HG03135 (cell line): ENCODE data around the gene FLNB.

Source experiments
- ATAC-seq: cut with Tn5 transposase; IDR thresholded peaks from one replicate; pipeline ENCODE4 v1.9.1; 2021; ENCODE audit warnings: mild to moderate bottlenecking, moderate library complexity; ENCODE audit not compliant: unreplicated experiment

Gene FLNB

DNA sequence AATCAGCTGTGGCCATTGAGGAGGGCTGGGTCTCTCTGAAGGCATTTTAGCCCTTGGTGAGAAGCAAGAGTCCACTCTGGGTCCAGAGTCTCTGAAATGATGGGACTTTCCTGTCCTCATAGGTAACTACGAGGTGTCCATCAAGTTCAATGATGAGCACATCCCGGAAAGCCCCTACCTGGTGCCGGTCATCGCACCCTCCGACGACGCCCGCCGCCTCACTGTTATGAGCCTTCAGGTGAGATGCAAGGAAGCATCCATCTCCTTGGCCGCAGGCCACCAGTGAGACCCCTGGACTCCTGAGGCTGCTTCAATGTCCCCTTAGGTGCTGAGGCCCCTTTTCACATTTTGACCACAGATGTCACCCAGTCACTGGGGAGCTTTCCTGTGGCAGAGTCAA lies 147.6 kb downstream of the FLNB start:
- ATAC-seq, result no peak

DNA sequence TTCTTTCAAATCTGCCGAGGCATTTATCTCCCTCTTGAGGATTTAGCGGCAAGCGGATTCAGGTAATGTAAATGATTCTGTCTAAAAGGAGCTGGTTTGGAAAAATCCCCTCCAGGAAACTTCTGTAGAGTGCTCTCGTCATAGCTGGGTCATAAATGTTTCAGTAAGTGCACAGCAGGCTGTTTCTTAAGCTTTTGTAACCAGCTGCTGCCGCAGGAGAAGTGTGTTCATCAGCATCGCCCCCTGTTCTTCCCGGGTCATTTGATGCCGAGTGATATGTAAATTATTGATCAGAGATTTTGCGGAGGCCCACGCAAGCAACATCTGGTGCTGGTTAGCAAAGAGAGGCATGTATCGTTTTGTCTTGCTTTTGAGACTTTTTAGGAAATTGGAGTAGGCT lies 149.5 kb downstream of the FLNB start:
- ATAC-seq, result no peak

DNA sequence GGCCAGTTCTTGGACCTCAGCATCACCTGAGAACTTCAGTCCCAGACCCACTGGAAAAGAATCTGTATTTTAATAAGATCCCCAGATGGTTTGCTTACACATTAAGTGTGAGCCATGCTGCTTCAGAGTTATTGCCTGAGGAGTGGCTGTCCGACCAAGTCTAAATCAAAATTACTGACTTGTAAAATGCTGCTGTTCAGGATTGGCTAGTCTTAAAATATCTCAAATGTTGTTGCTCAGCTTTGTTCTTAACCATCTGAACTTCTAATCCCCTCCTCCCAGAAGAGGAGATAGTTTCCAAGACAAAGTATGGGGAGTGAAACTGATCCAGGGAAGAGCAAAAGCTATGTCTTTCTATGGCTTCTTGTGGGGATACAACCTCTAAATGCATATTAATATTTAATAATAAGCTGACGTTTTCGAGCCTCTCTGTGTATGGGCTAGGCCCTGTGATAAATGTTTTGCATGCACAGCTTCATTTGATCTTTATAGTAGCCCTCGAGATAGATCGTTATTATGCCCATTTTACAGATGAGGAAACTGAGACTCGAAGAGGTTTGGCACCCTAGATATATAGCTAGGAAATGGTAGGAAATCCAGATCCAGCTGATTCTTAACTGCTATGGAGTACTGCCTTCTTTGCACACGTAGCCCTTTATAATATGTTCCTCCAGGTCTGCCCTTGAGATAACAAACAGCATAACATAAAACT lies 150.4 kb downstream of the FLNB start:
- no peak for ATAC-seq

DNA sequence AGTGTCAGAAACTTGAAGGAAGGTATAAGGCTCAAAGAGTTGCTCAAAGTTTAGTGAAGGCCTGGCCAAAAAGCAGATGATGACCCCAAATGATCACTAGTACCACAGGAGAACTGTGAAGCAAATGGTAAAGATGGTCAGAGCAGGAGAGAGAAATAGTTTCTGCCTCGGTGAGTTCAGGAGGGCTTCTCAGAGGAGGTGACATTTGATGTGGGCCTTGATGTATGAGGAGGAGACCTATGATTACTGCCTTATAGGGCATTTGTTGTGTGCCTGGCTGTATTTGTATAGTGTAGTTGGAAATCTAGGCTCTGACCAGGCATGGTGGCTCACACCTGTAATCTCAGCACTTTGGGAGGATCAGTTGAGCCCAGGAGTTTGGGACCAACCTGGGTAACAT lies 152.2 kb downstream of the FLNB start:
- no peak for ATAC-seq

DNA sequence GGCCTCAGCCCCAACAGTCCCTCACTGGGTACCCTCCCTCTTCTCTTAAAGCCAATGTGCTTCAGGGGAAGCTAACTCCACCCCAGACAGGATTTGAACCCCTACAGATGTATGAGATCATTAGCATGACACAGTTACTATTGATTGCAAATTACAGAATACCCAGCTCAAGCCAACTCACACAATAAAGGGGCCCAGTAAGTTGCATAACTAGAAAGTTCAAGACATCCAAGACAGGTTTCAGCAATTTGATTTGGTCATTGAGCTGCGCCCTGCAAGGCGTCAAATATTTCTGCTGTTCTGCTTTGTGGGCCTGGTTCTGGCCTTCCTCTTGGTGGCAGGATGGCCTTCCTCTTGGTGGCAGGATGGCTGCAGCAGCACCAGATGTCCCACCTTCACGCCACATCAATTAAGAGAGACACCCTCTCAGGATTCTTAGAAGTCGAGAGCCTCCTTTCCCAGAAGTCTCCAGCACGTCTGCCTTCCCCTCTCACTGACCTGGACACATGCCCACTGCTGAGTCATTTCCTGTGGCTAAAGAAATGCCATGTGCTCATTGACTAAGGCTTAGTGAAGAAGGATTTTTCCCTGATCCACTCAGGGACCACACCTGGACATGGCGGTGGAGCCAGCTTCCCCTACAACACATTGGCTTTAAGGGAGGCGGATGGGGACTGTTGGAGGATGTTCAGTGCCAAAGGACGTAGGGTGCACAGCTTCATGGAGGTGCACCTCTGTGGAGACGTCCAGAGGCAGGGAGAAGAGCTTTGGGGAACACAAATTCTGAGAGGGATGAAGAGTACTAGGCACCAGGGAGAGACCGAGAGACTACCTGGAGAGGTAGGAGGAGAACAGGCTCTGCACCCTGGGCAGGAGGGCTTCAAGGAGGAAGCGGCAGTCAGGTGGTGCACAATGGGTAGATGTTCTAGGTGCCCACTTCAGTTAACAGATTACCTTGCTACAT lies 153.5 kb downstream of the FLNB start:
- ATAC-seq, result no peak

DNA sequence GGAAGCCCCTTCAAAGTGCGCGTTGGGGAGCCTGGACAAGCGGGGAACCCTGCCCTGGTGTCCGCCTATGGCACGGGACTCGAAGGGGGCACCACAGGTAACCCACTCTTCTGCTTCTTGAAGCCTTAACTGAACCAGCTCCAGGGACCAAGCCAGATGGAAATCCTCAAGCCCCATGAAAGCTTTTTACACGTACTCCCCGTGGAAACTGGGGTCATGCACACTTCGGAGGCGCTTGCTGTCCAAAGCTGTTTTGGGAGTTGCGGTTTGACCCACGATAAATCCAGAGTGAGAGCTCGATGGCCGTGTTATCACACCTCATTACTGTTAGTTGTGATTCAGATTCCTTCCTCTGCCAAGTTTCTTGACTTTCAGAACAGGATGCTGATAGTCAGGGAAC lies 155.0 kb downstream of the FLNB start:
- ATAC-seq, result no peak

DNA sequence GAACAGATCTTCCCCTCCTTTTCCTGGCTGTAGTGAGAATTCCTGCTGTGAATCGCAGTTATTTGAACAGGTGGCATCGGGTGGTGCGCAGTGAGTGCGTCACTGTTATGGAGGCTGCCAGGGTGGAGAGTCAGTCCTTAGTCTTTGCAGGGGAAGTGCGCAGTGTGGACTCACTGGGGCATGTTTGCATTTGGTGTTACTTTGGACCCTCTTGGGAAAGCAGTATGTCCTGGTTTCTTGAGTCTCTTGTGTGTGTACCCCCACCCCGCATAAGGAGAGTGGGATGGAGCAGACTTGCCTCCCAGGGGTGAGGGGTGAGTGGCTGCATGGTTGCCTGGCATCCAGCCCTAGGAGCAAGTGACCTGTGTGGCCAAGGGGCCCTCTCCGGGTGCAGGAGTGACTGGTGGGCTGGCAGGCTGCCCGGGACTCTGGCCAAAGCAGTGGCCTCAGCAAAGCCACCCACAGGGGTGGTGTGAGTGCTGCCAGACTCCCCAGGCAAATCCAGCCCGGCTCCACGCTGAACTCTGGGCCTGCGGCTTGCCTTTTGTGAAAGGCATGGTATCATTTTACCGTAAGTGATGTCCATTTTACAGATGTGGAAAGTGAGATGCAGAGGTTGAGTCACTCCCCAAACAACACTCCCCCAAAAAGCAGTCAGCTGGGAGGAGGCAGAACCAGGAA lies 156.1 kb downstream of the FLNB start:
- no peak for ATAC-seq

DNA sequence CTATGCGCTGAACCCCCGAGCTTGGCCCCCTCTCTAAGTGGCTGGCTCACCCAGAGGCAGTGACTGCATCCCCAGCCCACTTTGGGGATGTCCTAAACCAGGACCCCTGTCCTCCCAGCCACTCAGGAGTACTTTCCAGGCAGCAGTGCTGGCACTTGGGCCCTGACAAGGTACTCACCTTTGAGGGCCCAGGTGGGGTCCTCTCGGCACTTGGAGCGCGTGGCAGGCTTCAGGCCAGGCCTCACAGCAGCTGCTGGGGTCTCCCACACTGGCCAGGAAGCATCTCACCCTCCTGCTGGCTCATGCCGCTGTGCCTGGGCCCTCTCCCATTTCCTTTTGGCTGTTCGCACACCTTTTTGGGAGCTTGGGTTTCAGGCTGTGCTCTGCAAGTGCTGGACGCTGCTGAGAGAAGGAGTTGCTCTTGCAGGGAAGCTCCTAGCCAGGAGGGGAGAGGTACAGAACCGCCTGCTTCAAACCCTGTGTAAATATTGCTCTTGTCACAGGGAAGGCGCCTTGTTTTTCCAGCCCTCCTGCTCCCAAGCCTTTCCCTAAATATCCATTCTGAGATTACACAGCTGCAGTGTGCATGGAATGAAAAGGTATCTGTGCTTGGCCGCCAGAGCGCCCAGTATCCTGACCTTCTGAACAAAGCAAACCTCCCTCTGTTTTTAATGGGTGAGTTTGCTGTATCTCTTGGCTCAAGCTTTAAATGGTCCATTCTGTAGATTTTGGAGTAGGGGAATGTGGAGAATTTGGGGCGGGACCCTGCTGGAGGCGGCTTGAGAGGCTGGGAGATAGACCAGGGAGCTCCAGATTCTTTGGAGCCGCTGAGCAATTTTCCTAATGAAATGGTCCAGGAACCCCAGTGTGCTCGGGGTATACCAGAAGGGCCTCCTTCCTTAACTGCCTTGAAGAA lies 156.9 kb downstream of the FLNB start:
- ATAC-seq, result no peak

DNA sequence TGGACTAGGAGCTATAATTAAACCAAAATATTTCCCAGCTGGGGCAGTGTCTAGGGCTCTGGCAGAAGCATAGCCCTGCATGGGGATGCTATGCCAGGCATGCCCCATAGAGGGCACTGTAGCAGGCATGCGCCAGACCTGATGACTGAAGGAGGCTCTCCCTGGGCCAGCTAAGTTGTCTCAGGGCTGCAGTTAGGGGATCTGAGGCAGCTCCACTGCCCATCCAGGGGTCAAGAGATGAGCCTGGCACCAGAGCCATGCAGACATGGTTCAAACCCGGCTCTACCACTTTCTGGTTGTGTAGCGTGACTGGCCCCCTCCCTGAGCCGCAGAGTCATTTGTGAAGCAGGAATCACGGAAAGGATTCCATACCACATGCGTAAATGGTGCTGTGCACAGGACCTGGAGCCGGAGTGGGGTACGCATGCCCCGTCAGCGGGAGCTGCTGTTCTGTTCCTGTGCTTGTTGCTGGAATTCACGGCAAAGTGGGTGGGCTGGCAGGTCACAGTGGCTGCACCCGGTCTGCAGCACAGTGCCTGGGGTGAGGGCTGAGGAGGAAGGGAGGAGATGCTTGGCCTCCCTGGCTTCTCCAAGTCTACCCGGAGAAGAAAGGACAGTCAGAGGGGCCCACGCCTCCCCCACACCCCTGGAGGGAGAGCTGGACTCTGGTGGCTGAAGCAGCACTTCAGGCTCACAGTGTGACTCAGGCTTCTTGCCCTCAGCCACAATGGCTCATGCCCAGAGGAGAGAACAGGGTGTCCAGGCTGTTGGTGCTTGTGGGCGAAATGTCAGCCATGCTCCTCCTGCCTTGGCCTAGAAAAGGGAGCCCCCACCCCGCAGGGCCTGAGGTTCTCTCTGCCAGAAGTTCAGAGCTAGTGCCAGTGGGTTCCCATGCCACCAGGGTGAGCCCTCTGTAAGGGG lies 159.5 kb downstream of the FLNB start:
- ATAC-seq, result no peak

DNA sequence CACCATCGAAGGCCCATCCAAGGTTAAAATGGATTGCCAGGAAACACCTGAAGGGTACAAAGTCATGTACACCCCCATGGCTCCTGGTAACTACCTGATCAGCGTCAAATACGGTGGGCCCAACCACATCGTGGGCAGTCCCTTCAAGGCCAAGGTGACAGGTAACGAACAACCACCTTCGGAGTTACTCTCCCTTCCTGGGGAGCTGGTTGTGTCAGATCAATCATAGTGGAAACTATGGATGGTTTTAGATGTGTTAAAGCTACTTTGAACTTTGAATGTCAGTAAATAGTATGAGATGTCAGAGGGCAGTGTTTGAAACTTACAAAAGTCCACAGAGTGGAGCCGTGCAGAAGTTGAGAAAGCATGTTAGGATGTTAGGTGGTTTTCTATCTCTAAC lies 160.3 kb downstream of the FLNB start:
- ATAC-seq, result no peak

DNA sequence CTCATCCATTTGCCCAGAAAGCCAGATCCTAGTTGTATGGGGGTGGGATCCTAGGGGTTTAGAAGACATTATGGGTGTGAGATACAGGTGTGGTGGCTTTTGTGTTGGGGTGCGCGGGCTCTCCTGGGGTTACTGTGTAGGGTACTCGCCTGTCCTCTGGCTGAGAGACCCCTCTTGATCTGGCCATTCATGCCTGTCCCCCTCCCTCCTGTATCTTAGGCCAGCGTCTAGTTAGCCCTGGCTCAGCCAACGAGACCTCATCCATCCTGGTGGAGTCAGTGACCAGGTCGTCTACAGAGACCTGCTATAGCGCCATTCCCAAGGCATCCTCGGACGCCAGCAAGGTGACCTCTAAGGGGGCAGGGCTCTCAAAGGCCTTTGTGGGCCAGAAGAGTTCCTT lies 161.1 kb downstream of the FLNB start:
- no peak for ATAC-seq

DNA sequence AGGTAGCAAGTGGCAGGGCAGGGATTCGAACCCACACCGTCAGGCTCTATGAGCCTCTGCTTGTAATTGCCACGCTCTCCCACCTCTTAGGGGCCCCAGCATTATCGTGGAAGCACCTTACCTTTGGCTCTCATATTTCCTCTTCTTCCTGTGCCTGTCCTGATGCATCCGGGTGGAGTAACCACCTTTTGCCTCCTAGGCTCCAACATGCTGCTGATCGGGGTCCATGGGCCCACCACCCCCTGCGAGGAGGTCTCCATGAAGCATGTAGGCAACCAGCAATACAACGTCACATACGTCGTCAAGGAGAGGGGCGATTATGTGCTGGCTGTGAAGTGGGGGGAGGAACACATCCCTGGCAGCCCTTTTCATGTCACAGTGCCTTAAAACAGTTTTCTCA lies 162.2 kb downstream of the FLNB start:
- ATAC-seq, result no peak

DNA sequence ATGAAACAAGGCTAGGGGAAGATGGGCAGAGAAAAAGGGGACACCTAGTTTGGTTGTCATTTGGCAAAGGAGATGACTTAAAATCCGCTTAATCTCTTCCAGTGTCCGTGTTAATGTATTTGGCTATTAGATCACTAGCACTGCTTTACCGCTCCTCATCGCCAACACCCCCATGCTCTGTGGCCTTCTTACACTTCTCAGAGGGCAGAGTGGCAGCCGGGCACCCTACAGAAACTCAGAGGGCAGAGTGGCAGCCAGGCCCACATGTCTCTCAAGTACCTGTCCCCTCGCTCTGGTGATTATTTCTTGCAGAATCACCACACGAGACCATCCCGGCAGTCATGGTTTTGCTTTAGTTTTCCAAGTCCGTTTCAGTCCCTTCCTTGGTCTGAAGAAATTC lies 162.9 kb downstream of the FLNB start:
- ATAC-seq, result no peak

DNA sequence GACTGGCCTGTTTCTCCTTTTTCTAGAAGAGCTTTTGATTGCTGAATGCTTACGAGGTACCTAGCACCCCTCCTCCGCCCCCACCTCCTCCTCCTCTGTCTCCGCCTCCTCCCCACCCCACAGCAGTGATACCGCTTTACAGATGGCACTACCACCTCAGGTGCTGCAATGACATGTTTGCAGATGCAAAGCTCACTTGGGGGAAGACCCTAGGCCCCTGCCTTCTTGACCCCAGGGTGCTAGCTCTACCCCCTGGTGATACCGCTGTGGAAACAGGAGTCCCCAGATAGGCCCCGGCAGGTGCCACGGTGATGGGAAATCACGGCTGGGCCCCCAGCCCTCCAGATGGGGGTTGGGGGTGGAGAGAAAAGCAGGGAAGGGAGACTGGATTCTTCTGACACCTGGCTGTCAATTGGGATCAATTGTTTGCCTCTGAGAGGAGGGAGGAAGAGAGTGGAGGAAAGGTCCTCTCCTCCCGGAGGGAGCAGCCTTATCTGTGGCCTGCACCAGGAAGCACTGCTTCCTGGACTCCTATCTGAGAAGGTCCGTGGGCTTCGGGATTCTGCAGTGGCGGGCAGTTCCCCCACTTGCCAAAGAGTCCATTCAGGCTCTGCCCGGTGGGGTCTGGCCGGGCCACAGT lies 164.9 kb downstream of the FLNB start:
- no peak for ATAC-seq

DNA sequence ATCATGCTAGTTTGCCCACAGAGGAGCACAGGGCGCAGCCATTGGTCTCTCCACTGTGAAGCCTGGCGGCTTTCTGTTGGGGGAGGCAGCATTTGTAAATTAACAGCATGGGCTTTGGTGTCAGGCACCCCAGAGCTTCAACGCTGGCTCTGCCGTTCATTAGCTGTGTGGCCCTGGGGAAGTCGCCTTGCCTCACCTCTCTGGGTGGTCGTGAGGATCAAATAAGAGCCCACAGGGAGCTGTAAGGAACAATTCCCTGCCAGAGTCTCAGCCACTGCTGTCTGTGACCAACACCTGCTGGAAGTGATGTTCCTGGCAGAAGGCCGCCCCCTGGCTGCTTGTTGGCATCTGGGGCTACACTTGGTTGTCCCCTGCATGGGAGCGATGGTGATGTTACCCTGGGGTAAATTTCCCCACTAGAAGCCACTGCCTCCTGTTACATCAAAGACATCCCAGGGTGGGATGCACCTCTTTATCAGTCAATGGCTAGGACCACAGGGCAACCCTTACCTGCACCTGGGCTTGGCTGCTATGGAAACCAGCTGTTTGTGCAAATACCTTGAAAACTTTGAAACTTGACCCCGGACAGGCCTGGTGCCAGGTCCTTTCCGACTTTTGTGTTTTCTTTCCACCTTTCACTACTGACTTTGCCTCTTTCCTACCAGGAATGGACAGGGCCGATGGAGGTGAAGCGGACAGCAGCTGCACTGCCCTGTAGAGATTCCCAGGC lies 165.6 kb downstream of the FLNB start:
- ATAC-seq, result no peak

DNA sequence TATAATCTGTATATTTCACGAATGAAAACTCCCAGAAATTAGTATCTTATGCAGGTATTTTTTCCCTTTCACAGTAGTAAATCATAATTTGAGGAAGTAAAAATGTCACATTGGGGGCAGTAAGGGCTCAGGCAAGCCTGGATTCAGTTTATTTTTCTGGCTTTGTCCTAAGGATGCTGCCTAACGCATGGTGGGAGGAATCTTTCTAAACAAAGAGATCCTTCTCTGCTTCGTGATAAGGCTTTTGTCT lies 166.9 kb downstream of the FLNB start:
- ATAC-seq, result no peak

DNA sequence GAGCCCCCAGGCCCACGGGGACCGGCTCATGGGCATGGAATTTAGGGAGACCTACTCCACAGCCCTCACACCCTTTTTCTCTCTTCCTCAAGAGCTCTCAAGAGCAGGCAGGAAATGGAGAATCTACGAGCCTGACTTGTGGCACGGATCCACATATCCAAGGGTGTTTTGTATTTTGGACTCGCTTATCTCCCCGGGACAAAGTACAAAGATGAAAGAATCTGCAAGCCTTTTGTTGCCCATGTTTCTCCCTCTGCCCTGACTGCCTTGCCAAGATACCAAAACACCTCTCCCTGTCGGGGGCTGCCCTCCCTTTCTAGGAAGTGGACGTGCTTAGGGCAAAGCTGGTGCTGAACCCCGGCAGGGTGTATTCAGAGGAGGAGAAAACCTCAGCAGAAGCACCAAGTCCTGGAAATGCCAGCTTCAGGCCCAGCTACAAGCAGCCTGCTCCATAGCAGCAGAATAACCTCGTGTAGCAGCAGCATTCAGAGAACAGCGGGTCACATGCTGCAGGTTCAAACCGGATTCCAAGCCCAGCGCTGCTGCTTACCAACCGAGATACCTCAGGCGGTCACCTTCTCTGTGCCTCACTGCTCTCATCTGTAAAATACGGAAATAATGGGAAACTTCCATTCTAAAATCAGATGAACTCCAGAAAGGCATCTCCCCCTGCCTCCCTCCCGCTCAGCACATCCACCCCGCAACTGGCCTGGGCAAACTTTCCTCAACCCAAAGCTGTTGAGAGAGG lies 167.4 kb downstream of the FLNB start:
- ATAC-seq, result no peak

DNA sequence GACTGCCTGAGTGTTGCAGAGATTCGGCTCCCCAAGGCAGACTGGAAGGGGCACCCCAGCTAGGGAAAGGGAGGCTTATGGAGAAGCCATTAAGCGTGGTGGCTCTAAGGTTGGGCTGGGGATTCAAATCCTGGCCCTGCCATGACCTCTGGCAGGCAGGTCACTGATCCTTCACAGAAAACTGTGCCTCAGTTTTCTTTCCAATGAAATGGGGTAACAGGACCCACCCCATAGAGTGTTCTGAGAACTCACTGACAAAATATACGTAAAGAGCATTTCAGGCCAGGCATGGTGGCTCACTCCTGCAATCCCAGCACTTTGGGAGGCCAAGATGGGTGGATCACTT lies 167.9 kb downstream of the FLNB start:
- no peak for ATAC-seq
